GM12875 (cell line): Measurements from ENCODE around the gene DOHH.

Experiments used
- H3K4me3 ChIP-seq: one replicate; pipeline ENCODE4 v1.5.1; 2011; ENCODE audit warnings: low read depth, low read length, control low read depth
- CTCF ChIP-seq: IDR thresholded peaks from 2 replicates; pipeline ENCODE4 v1.5.1; 2011; ENCODE audit warnings: low read depth, mild to moderate bottlenecking, control low read depth, inconsistent platforms, low read length, moderate library complexity, borderline replicate concordance; ENCODE audit not compliant: insufficient read depth

Gene DOHH

GRCh38 chr19:3499738-3500428, 591 bp downstream of the DOHH start:
- H3K4me3 ChIP-seq = peak overlapping the region; percentile 92
- no peak for TF ChIP-seq CTCF

- no peak overlapping the region for H3K4me3 ChIP-seq
- TF ChIP-seq CTCF = no peak
Measured at GRCh38 chr19:3497757-3498520, 2.5 kb downstream of the DOHH start.

- H3K4me3 ChIP-seq = no peak overlapping the region
- no peak for TF ChIP-seq CTCF
Measured at GRCh38 chr19:3496392-3497273, 3.8 kb downstream of the DOHH start.

GRCh38 chr19:3494559-3494958, 5.9 kb downstream of the DOHH start:
- no peak overlapping the region for H3K4me3 ChIP-seq
- no peak for TF ChIP-seq CTCF

GRCh38 chr19:3494051-3494450, 6.4 kb downstream of the DOHH start:
- no peak overlapping the region for H3K4me3 ChIP-seq
- no peak for TF ChIP-seq CTCF

GRCh38 chr19:3493651-3494050, 6.8 kb downstream of the DOHH start:
- no peak overlapping the region for H3K4me3 ChIP-seq
- no peak for TF ChIP-seq CTCF
